ENCODE results near the gene WARS2. TPM values are rescaled to one million over a fixed set of nuclear protein-coding genes. Genes with fewer than 3 reads are reported as not detected.

The WARS2 gene
- total RNA-seq, 1 experiment from 2014 or later, result 18.1 TPM

GRCh38 chr1:119055568-119055967 lies 84.9 kb downstream of the WARS2 start:
- no peaks in the 10 kb centered on the region for H3K36me3 ChIP-seq (ENCODE audit: low read depth, low read length)
- no peak overlapping the region for H3K27ac ChIP-seq (ENCODE audit: low read length)
- no peaks in the 10 kb centered on the region for H3K9me3 ChIP-seq (ENCODE audit: low read length)
- TF ChIP-seq EZH2phosphoT487 (IDR thresholded peaks at IDR 0.05; ENCODE audit: borderline replicate concordance, low read length) (no peak), CTCF (conservative IDR thresholded peaks at IDR 0.05; ENCODE audit: low read depth, low read length) (no peak), EZH2 (IDR thresholded peaks at IDR 0.05; ENCODE audit: low read length, unreplicated experiment) (no peak)
- H3K9ac ChIP-seq (ENCODE audit: low read length), result no peak overlapping the region
- ATAC-seq, result no peak
- ChIA-PET CTCF (no interaction called here), POLR2A (ENCODE audit: unreplicated experiment) (no interaction called here)
- no peaks in the 10 kb centered on the region for H3K79me2 ChIP-seq (ENCODE audit: low read length)
- H3K27me3 ChIP-seq (ENCODE audit: low read length), result no peaks in the 10 kb centered on the region
- no peaks in the 10 kb centered on the region for H3K9me2 ChIP-seq (replicated peaks; ENCODE audit: low read length)
- no peak overlapping the region for H3K4me3 ChIP-seq (ENCODE audit: low read length)
- no peak overlapping the region for H2AFZ ChIP-seq (ENCODE audit: low read length)
- BruUV-seq (replicated peaks), result no TSS peak
- intact Hi-C loops (cut with micrococcal nuclease), result no loop called here
- H4K20me1 ChIP-seq (ENCODE audit: low read length), result no peaks in the 10 kb centered on the region
- DNase-seq, result no peak
- H3K4me2 ChIP-seq (ENCODE audit: low read length), result no peak overlapping the region
- no peaks in the 10 kb centered on the region for H3F3A ChIP-seq (ENCODE audit: low read length, unreplicated experiment)
- no peaks in the 10 kb centered on the region for H3K4me1 ChIP-seq (ENCODE audit: insufficient read depth, low read length)

GRCh38 chr1:119053917-119054316 lies 86.5 kb downstream of the WARS2 start:
- CTCF ChIA-PET, result no interaction called here

GRCh38 chr1:119052267-119052666 lies 88.2 kb downstream of the WARS2 start:
- BruUV-seq (replicated peaks), result no TSS peak
- Histone ChIP-seq H3K4me1 (ENCODE audit: insufficient read depth, low read length) (no peaks in the 10 kb centered on the region), H3K27ac (ENCODE audit: low read length) (no peak overlapping the region), H2AFZ (ENCODE audit: low read length) (no peak overlapping the region), H3K9ac (ENCODE audit: low read length) (no peak overlapping the region), H3K4me2 (ENCODE audit: low read length) (no peak overlapping the region), H3K9me2 (replicated peaks; ENCODE audit: low read length) (no peaks in the 10 kb centered on the region), H3K9me3 (ENCODE audit: low read length) (no peaks in the 10 kb centered on the region), H3F3A (ENCODE audit: low read length, unreplicated experiment) (no peaks in the 10 kb centered on the region), H3K4me3 (ENCODE audit: low read length) (no peak overlapping the region), H3K79me2 (ENCODE audit: low read length) (no peaks in the 10 kb centered on the region), H3K36me3 (ENCODE audit: low read depth, low read length) (no peaks in the 10 kb centered on the region), H3K27me3 (ENCODE audit: low read length) (no peaks in the 10 kb centered on the region), H4K20me1 (ENCODE audit: low read length) (no peaks in the 10 kb centered on the region)
- DNase-seq (no peak), ATAC-seq (no peak)
- POLR2A ChIA-PET (ENCODE audit: unreplicated experiment), result no interaction called here
- TF ChIP-seq CTCF (conservative IDR thresholded peaks at IDR 0.05; ENCODE audit: low read depth, low read length) (no peak), EZH2phosphoT487 (IDR thresholded peaks at IDR 0.05; ENCODE audit: borderline replicate concordance, low read length) (no peak), EZH2 (IDR thresholded peaks at IDR 0.05; ENCODE audit: low read length, unreplicated experiment) (no peak)
- intact Hi-C loops (cut with micrococcal nuclease), result no loop called here
- CTCF ChIA-PET, result no interaction called here

More at GRCh38 chr1:119053917-119054316, 86.5 kb downstream of the WARS2 start:
- BruUV-seq (replicated peaks), result no TSS peak
- H3K36me3 ChIP-seq (ENCODE audit: low read depth, low read length), result no peaks in the 10 kb centered on the region
- intact Hi-C loops (cut with micrococcal nuclease), result no loop called here
- H3K9ac ChIP-seq (ENCODE audit: low read length), result no peak overlapping the region
- POLR2A ChIA-PET (ENCODE audit: unreplicated experiment), result no interaction called here
- no peak overlapping the region for H3K27ac ChIP-seq (ENCODE audit: low read length)
- H3K9me3 ChIP-seq (ENCODE audit: low read length), result no peaks in the 10 kb centered on the region
- TF ChIP-seq EZH2 (IDR thresholded peaks at IDR 0.05; ENCODE audit: low read length, unreplicated experiment), result no peak
- no peak for TF ChIP-seq EZH2phosphoT487 (IDR thresholded peaks at IDR 0.05; ENCODE audit: borderline replicate concordance, low read length)
- no peak for TF ChIP-seq CTCF (conservative IDR thresholded peaks at IDR 0.05; ENCODE audit: low read depth, low read length)
- no peaks in the 10 kb centered on the region for H3K4me1 ChIP-seq (ENCODE audit: insufficient read depth, low read length)
- H2AFZ ChIP-seq (ENCODE audit: low read length), result no peak overlapping the region
- ATAC-seq (no peak), DNase-seq (no peak)
- no peak overlapping the region for H3K4me3 ChIP-seq (ENCODE audit: low read length)
- H3K4me2 ChIP-seq (ENCODE audit: low read length), result no peak overlapping the region
- no peaks in the 10 kb centered on the region for H3F3A ChIP-seq (ENCODE audit: low read length, unreplicated experiment)
- no peaks in the 10 kb centered on the region for H4K20me1 ChIP-seq (ENCODE audit: low read length)
- H3K9me2 ChIP-seq (replicated peaks; ENCODE audit: low read length), result no peaks in the 10 kb centered on the region
- H3K79me2 ChIP-seq (ENCODE audit: low read length), result no peaks in the 10 kb centered on the region
- no peaks in the 10 kb centered on the region for H3K27me3 ChIP-seq (ENCODE audit: low read length)

Data from PC-3 (cell line).